Trophoblast cell (in vitro differentiated cells and primary cell): ENCODE data around the gene BCKDK.
A peak's percentile ranks its signal among the peaks of the same experiment; 100 is the strongest.

Experiments used
- DNase-seq, 2 donors: peaks; one replicate each; pipeline ENCODE4 v3.0.0-alpha.2; 2016
- H2AFZ ChIP-seq: 2 replicates; pipeline ENCODE4 v1.6.1; 2013; ENCODE audit warnings: low read length, moderate library complexity, mild to moderate bottlenecking; ENCODE audit not compliant: insufficient read depth, poor library complexity
- H2AK5ac ChIP-seq: 2 replicates; pipeline ENCODE4 v1.6.1; 2013; ENCODE audit warnings: mild to moderate bottlenecking, low read length
- H2BK120ac ChIP-seq: 2 replicates; pipeline ENCODE4 v1.6.1; 2013; ENCODE audit warnings: low read length, mild to moderate bottlenecking, moderate library complexity; ENCODE audit not compliant: insufficient read depth, poor library complexity
- H2BK12ac ChIP-seq: 2 replicates; pipeline ENCODE4 v1.6.1; 2013; ENCODE audit warnings: mild to moderate bottlenecking, low read length, moderate library complexity
- H2BK5ac ChIP-seq: 2 replicates; pipeline ENCODE4 v1.6.1; 2013; ENCODE audit warnings: low read length, low read depth, moderate library complexity, mild to moderate bottlenecking; ENCODE audit not compliant: poor library complexity
- H3K14ac ChIP-seq: 2 replicates; pipeline ENCODE4 v1.6.1; 2013; ENCODE audit warnings: mild to moderate bottlenecking, low read length
- H3K18ac ChIP-seq: 2 replicates; pipeline ENCODE4 v1.6.1; 2013; ENCODE audit warnings: mild to moderate bottlenecking, low read length
- H3K23ac ChIP-seq: 2 replicates; pipeline ENCODE4 v1.6.1; 2013; ENCODE audit warnings: low read length
- H3K27ac ChIP-seq: 2 replicates; pipeline ENCODE4 v1.5.1; 2013; ENCODE audit warnings: low read depth, mild to moderate bottlenecking, inconsistent platforms, low read length, moderate library complexity
- H3K27me3 ChIP-seq: 2 replicates; pipeline ENCODE4 v1.6.1; 2013; ENCODE audit warnings: inconsistent platforms, mild to moderate bottlenecking, low read length, moderate library complexity; ENCODE audit not compliant: insufficient read depth
- H3K36me3 ChIP-seq, 2 experiments: 1 replicate in 1 of 2; 2 replicates in 1 of 2; pipeline ENCODE4 v1.6.1; 2013; ENCODE audit warnings: low read length in 2 of 2, mild to moderate bottlenecking in 2 of 2, moderate library complexity in 1 of 2; ENCODE audit not compliant: insufficient read depth in 2 of 2, control insufficient read depth in 1 of 2
- H3K4ac ChIP-seq: 2 replicates; pipeline ENCODE4 v1.6.1; 2013; ENCODE audit warnings: low read depth, mild to moderate bottlenecking, low read length, moderate library complexity
- H3K4me1 ChIP-seq, 2 experiments: 1 replicate in 1 of 2; 2 replicates in 1 of 2; pipeline ENCODE4 v1.6.1; 2013; ENCODE audit warnings: low read length in 2 of 2, mild to moderate bottlenecking in 2 of 2, moderate library complexity in 1 of 2; ENCODE audit not compliant: insufficient read depth in 2 of 2, control insufficient read depth in 1 of 2
- H3K4me2 ChIP-seq: 2 replicates; pipeline ENCODE4 v1.6.1; 2013; ENCODE audit warnings: inconsistent platforms, mild to moderate bottlenecking, low read length, moderate library complexity
- H3K4me3 ChIP-seq: 2 replicates; pipeline ENCODE4 v1.5.1; 2013; ENCODE audit warnings: mild to moderate bottlenecking, low read depth, low read length, inconsistent platforms
- H3K79me1 ChIP-seq: one replicate; pipeline ENCODE4 v1.6.1; 2013; ENCODE audit warnings: low read length
- H3K79me2 ChIP-seq: 2 replicates; pipeline ENCODE4 v1.6.1; 2013; ENCODE audit warnings: low read length, mild to moderate bottlenecking; ENCODE audit not compliant: control insufficient read depth, insufficient read depth, poor library complexity
- H3K9ac ChIP-seq: 2 replicates; pipeline ENCODE4 v1.6.1; 2013; ENCODE audit warnings: mild to moderate bottlenecking, low read length
- H3K9me3 ChIP-seq: 2 replicates; pipeline ENCODE4 v1.6.1; 2013; ENCODE audit warnings: low read depth, mild to moderate bottlenecking, control low read depth, inconsistent platforms, low read length; ENCODE audit not compliant: insufficient read depth
- H4K12ac ChIP-seq: 2 replicates; pipeline ENCODE4 v1.6.1; 2013; ENCODE audit warnings: low read depth, mild to moderate bottlenecking, low read length, moderate library complexity
- H4K8ac ChIP-seq: 2 replicates; pipeline ENCODE4 v1.6.1; 2013; ENCODE audit warnings: low read depth, mild to moderate bottlenecking, low read length, moderate library complexity
- H4K91ac ChIP-seq: one replicate; pipeline ENCODE4 v1.6.1; 2013; ENCODE audit warnings: low read depth, mild to moderate bottlenecking, low read length, moderate library complexity
- WGBS: extraction: QIAGEN DNeasy Blood & Tissue Kit; methylation state at CpG from one replicate; pipeline ENCODE4 v1.1.7; 2013; ENCODE audit warnings: missing lambda C conversion rate; ENCODE audit not compliant: insufficient read length, insufficient coverage; ENCODE audit errors: extremely low coverage; 5-methylcytosine and 5-hydroxymethylcytosine counted together

The BCKDK gene

GRCh38 chr16:31087481-31087880 is 20.7 kb upstream of the BCKDK start:
- no CpG with 5 or more reads among the region's 8 CpGs for WGBS
- no peak for DNase-seq
- Histone ChIP-seq H3K4ac (no peak overlapping the region), H2BK12ac (no peak overlapping the region), H3K36me3 (peaks cover 37 to 59% of the 10 kb centered on the region in 2 experiments), H3K18ac (no peak overlapping the region), H3K4me1 (no peaks in the 10 kb centered on the region), H2BK120ac (no peak overlapping the region), H3K23ac (no peak overlapping the region), H3K79me1 (no peaks in the 10 kb centered on the region), H3K79me2 (no peaks in the 10 kb centered on the region), H4K8ac (no peak overlapping the region), H3K27ac (no peak overlapping the region), H2BK5ac (no peak overlapping the region), H3K14ac (no peak overlapping the region), H4K12ac (peak overlapping the region; percentile 35), H2AK5ac (no peak overlapping the region), H3K4me2 (no peak overlapping the region), H3K9ac (no peak overlapping the region), H2AFZ (no peak overlapping the region), H3K4me3 (no peak overlapping the region), H3K27me3 (no peaks in the 10 kb centered on the region), H4K91ac (no peak overlapping the region), H3K9me3 (no peaks in the 10 kb centered on the region)

GRCh38 chr16:31087971-31088370 is 20.2 kb upstream of the BCKDK start:
- no peak overlapping the region for H2AFZ ChIP-seq
- H3K79me1 ChIP-seq, result no peaks in the 10 kb centered on the region
- no peak overlapping the region for H4K12ac ChIP-seq
- H3K18ac ChIP-seq, result no peak overlapping the region
- no peak overlapping the region for H2BK12ac ChIP-seq
- no peak overlapping the region for H3K23ac ChIP-seq
- H3K14ac ChIP-seq, result no peak overlapping the region
- DNase-seq, result no peak
- H3K4me2 ChIP-seq, result no peak overlapping the region
- no peaks in the 10 kb centered on the region for H3K27me3 ChIP-seq
- no peak overlapping the region for H4K8ac ChIP-seq
- no peak overlapping the region for H3K9ac ChIP-seq
- no peak overlapping the region for H4K91ac ChIP-seq
- no peak overlapping the region for H3K4me3 ChIP-seq
- H2AK5ac ChIP-seq, result no peak overlapping the region
- H3K4ac ChIP-seq, result no peak overlapping the region
- WGBS, result no CpG with 5 or more reads among the region's 5 CpGs
- no peaks in the 10 kb centered on the region for H3K4me1 ChIP-seq
- no peak overlapping the region for H3K27ac ChIP-seq
- H3K9me3 ChIP-seq, result no peaks in the 10 kb centered on the region
- peaks cover 39 to 54% of the 10 kb centered on the region in 2 experiments for H3K36me3 ChIP-seq
- no peak overlapping the region for H2BK120ac ChIP-seq
- no peaks in the 10 kb centered on the region for H3K79me2 ChIP-seq
- no peak overlapping the region for H2BK5ac ChIP-seq

DNA sequence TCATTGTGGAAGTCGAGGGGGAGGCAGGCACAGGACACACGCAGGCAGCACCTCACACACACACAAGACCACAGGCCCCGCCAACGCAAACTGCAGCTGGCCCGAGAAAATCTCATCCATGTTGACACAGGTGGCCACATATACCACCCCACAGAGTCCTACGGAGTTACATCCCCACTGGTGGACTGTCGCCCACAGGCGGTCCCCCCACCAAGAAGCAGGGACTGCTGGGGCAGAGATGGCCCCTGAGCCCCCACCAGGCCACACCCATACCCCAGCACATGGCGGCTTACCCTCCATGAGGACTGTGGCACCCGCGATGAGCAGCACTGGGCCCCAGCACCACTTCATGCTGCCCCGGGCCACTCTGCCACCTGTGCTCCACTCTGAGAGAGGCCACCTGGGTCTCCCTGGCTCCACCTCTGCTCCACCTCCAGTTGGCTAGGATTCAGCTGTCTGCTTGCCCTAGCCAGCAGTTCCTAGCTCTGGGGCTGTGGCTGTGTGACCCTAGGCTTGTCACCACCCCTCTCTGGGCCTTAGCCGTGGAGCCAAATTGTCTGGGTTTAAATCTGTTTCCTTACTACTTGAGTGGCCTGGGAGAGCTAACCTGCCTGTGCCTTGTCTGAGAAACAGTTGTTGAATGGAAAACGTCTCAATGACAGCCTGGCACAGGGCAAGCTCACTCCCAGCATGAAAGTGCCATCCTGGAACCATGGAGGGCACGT is 19.6 kb upstream of the BCKDK start, which contains the start of gene PRSS53:
PRSS53 (minus strand) TSS at position 485 of the 725 bp plus-strand sequence; CDS start at position 351, 134 bp downstream.
- no peaks in the 10 kb centered on the region for H3K27me3 ChIP-seq
- peaks cover 37 to 49% of the 10 kb centered on the region in 2 experiments for H3K36me3 ChIP-seq
- H3K4ac ChIP-seq, result no peak within 1 kb of the TSS
- H3K4me1 ChIP-seq, result peaks cover 3 to 4% of the 10 kb centered on the region in 2 experiments
- no CpG with 5 or more reads among the region's 15 CpGs for WGBS
- H3K23ac ChIP-seq, result no peak within 1 kb of the TSS
- no peak within 1 kb of the TSS for H3K4me2 ChIP-seq
- no peak within 1 kb of the TSS for H2BK120ac ChIP-seq
- no peaks in the 10 kb centered on the region for H3K79me2 ChIP-seq
- no peak within 1 kb of the TSS for H2AK5ac ChIP-seq
- no peak for DNase-seq
- no peak within 1 kb of the TSS for H4K12ac ChIP-seq
- no peak within 1 kb of the TSS for H3K14ac ChIP-seq
- no peaks in the 10 kb centered on the region for H3K9me3 ChIP-seq
- no peaks in the 10 kb centered on the region for H3K79me1 ChIP-seq
- H3K18ac ChIP-seq, result no peak within 1 kb of the TSS
- no peak within 1 kb of the TSS for H4K8ac ChIP-seq
- H2BK12ac ChIP-seq, result no peak within 1 kb of the TSS
- no peak within 1 kb of the TSS for H3K9ac ChIP-seq
- no peak within 1 kb of the TSS for H2BK5ac ChIP-seq
- no peak within 1 kb of the TSS for H3K27ac ChIP-seq
- H3K4me3 ChIP-seq, result peak within 1 kb of the TSS; percentile 34
- H2AFZ ChIP-seq, result no peak within 1 kb of the TSS
- no peak within 1 kb of the TSS for H4K91ac ChIP-seq

- Histone ChIP-seq H4K8ac (no peak overlapping the region), H3K4me3 (no peak overlapping the region), H3K4me1 (peaks cover 3 to 4% of the 10 kb centered on the region in 2 experiments), H2BK120ac (no peak overlapping the region), H3K18ac (no peak overlapping the region), H2AK5ac (no peak overlapping the region), H3K36me3 (peaks cover 31 to 43% of the 10 kb centered on the region in 2 experiments), H3K27ac (no peak overlapping the region), H3K9ac (no peak overlapping the region), H4K12ac (no peak overlapping the region), H3K79me2 (peaks cover 4% of the 10 kb centered on the region), H3K79me1 (peaks cover 2% of the 10 kb centered on the region), H2BK5ac (no peak overlapping the region), H2AFZ (no peak overlapping the region), H4K91ac (no peak overlapping the region), H2BK12ac (no peak overlapping the region), H3K9me3 (no peaks in the 10 kb centered on the region), H3K23ac (no peak overlapping the region), H3K4me2 (no peak overlapping the region), H3K4ac (no peak overlapping the region), H3K14ac (no peak overlapping the region), H3K27me3 (no peaks in the 10 kb centered on the region)
- no CpG with 5 or more reads among the region's 8 CpGs for WGBS
- DNase-seq, result no peak
These were observed 19.0 kb upstream of the BCKDK start for GRCh38 chr16:31089199-31089598.
